Measurements from ENCODE around the gene SNRK.

Gene SNRK, protein sequence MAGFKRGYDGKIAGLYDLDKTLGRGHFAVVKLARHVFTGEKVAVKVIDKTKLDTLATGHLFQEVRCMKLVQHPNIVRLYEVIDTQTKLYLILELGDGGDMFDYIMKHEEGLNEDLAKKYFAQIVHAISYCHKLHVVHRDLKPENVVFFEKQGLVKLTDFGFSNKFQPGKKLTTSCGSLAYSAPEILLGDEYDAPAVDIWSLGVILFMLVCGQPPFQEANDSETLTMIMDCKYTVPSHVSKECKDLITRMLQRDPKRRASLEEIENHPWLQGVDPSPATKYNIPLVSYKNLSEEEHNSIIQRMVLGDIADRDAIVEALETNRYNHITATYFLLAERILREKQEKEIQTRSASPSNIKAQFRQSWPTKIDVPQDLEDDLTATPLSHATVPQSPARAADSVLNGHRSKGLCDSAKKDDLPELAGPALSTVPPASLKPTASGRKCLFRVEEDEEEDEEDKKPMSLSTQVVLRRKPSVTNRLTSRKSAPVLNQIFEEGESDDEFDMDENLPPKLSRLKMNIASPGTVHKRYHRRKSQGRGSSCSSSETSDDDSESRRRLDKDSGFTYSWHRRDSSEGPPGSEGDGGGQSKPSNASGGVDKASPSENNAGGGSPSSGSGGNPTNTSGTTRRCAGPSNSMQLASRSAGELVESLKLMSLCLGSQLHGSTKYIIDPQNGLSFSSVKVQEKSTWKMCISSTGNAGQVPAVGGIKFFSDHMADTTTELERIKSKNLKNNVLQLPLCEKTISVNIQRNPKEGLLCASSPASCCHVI

DNA sequence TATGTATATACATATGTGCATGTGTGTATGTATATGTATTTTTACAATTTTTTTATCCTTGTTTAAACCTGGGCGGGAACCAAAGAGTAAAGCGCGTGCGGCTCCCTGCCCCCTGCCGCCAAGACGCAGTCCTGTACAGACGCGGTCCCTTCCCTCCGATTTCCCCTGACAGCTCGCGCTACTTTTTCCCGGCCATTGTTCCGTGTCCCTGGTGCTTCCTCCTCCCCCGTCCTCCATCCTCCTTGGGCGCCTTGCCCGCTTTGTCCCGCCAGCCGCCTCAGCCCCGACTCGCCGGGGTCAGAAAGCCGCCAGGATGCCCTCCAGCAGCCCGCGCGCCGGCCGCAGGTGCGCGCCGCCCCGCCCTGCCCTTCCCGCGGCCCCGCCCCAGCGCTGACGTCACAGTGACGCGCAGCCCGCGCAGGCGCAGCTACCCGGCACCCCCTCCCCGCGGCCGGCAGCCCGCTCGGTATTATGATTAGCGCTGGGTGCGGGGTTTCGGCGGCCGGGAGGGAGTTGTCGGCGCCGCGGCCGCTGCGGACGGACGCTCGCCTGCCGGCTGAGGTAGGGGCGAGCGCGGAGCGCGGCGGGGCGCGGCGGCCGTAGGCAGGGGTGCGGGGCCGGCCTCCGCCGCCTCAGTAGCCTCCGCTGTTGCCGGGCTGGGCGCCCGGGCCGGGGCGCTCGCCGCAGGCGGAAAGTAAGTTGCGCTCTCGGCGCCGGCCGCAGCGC is at the start of gene SNRK:
SNRK (plus strand) TSS at position 426 of the 726 bp plus-strand sequence. CDS start 16,664 bp downstream, outside the sequence.
- in situ Hi-C loops (cut with MboI; ENCODE audit: low sequenced_read_pairs): no loop called here

GRCh38 chr3:43238801-43239200 is 47.5 kb upstream of the SNRK start:
- in situ Hi-C loops (cut with MboI; ENCODE audit: low sequenced_read_pairs): no loop called here

DNA sequence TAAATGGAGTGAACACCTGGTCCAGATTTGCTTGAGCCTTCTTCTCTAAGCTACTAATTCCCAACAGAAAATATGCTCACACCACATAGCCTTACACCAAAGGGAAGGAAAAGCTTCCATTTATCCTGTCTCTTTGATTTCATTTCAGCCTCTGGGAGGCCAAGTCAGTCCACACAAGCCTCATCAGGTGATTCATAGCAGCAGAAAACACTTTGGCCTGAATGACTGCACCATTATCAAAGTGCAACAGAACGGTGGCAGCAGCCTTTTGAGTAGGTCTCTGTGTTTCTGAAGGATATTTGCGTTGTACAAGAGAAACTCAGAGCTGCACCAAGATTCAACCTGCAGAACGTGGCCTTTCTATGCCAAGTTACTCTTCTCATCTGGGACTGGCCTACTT is 46.6 kb upstream of the SNRK start:
- in situ Hi-C loops (cut with MboI; ENCODE audit: low sequenced_read_pairs): no loop called here

GRCh38 chr3:43243590-43244587 is 42.5 kb upstream of the SNRK start:
- in situ Hi-C loops (cut with MboI; ENCODE audit: low sequenced_read_pairs): no loop called here

DNA sequence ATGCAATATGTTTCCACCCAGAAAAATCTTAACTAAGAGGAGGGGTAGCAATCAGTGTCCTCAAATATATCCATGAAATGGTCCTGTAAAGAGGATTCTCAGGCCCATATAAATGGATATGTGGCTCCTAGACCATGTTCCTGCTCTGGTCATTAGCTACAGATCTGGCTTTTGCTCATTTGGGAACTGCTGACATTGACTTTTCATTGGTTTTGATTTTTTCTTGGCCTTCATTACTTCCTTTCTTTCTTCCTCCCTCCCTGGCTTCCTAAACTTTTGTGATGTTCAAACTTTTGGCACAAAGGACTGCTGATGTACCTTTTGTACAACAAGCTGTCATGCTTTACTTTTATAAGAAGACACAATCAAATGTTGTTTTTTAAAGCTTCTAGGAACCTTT is 41.6 kb upstream of the SNRK start:
- in situ Hi-C loops (cut with MboI; ENCODE audit: low sequenced_read_pairs): no loop called here

- in situ Hi-C loops (cut with MboI; ENCODE audit: low sequenced_read_pairs): no loop called here
Measured at GRCh38 chr3:43246976-43247375, 39.4 kb upstream of the SNRK start.

- in situ Hi-C loops (cut with MboI; ENCODE audit: low sequenced_read_pairs): no loop called here
Measured at GRCh38 chr3:43247561-43248184, 38.7 kb upstream of the SNRK start.

DNA sequence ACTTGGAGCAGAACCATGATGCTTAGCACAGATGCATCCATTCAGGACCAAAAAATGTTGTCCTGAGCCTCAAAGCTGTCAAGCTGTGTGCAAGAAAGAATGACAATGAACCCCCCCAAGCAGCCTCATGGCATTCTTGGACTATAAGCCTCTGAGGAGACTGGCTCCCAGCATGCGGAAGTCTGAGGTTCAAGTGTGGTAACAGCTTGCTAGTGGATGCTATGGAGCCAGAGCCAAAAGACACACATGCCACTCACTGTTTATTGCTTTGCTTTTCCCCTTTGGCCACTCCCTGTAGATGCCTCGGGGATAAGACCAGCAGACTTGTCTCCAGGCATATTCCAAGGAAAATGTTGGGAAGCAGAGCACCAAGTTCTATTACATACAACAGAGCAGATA is 38.2 kb upstream of the SNRK start:
- in situ Hi-C loops (cut with MboI; ENCODE audit: low sequenced_read_pairs): no loop called here

DNA sequence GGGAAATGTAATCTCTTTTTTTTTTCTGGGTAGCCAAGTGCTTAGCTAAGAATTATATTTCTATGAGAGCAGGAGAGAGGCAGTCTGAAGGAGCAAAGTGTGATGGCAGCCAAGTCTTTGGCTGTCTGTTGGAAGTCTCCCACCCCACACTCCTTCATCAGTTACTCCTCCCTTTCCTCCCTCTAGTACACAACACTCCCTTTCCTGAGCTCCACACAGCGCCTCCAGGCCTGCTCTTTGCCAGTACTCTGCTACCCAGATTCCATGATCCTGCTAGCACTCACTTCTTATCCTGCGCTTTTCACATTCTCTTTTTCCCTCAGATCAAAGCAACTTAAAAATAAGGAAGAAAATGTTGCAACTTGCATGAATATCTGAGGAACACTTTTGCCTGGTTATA is 37.4 kb upstream of the SNRK start:
- in situ Hi-C loops (cut with MboI; ENCODE audit: low sequenced_read_pairs): no loop called here

- in situ Hi-C loops (cut with MboI; ENCODE audit: low sequenced_read_pairs): no loop called here
Measured at GRCh38 chr3:43249405-43249804, 36.9 kb upstream of the SNRK start.

DNA sequence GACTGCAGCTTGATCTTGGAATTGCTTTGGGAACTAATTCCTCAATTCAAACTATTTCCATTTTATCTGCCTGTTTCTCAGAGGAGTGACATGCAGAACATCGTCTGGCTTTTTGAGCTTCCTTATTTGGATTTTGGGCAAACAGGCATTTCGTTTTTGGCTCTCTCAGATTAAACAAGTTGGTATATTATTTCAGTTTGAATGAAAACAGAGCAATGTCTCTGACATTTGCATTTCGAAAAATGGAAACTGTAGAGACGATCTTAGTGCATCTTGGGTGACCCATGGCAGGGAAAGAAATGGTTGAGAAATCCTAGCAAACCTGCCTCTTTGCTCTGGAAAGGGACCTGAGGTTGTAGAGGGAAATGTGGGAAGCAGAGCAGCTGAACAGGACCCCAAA is 33.0 kb upstream of the SNRK start:
- in situ Hi-C loops (cut with MboI; ENCODE audit: low sequenced_read_pairs): no loop called here

DNA sequence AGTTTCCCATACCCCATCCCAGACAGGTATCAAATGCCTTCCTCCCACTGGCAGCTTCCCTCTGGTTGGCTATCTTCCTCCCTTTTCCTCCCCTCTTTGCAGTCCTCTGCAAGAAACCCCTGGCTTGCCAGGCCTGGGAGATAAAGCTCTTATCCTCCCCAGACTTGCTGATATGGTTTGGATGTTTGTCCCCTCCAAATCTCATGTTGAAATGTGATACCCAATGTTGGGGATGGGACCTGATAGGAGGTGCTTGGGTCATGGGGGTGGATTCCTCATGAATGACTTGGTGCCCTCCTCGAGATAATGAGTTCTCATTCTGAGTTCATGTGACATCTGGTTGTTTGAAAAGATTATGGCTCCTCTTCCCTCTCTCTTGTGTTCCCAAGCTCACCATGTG is 32.2 kb upstream of the SNRK start:
- in situ Hi-C loops (cut with MboI; ENCODE audit: low sequenced_read_pairs): no loop called here

DNA sequence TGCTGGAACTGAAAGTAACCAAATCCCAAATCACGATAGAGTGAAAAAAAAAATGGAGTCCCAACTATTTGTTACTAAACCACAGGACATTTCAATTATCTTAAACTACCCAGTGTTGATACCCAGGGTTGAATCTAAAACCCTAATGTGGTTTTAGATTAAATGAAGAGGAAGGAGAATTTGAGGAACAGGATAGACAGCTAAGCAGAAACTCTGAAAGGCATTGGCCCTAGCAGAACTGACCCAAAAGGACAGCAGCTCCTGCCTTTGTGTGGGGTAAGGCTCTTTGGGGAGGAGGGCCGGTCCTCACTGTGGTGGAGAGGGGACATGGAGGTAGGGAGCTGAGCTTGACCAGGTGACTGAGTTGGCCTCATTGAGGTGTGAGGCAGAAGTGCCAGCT is 30.7 kb upstream of the SNRK start:
- in situ Hi-C loops (cut with MboI; ENCODE audit: low sequenced_read_pairs): no loop called here

DNA sequence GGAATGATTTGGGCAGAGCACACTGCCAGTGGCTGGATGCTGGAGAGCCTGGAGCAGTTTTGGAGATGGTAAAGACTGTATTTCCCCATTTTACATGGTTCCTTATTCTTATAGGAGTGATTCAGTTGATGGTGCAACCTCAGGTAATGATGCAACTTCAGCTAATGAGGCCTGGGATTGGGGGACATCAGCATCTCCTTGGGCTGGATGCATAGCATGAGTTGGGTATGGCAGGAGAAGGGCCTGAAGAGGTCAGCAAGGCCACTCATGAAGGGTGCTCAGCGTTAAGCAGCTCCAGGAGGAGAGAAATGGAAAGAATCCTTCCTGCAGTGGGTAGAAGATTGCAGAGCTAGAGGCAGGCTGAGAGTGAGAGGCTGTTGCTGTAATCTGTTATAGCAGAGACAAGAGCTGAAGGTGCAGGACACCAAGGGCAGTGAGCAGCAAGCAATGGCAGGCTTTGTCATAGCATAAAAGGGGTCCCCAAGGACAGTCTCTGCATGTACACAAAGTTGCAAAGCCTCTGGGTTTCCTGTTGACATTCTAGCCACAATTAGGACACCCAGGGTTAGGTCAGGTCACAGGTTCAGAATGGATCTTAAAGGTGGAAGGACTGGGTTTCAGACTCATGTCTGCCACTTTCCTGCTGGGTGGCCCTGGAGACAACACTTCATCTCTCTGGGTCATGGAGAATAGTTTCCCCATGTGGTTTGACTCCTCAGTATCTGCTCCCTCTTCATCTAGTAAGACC is 29.5 kb upstream of the SNRK start:
- in situ Hi-C loops (cut with MboI; ENCODE audit: low sequenced_read_pairs): no loop called here

DNA sequence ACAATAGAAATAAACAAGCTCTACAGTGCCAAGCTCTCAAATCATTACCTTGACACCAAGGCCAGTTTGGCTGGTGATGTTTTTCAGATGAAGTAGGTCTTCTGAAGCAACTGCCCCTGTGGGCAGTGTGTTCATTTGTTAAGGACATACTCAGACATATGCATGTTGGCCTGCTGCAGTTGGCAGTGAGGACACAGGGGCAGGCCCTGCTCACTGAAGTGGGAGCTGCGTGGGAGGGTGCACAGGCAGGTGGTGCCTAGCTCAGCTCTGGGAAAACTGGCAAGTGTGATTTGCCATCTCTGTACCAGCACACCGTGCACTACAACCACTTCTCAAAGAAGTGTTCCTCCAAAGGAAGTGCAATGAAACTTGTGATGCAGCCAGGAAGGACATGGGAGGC is 28.5 kb upstream of the SNRK start:
- in situ Hi-C loops (cut with MboI; ENCODE audit: low sequenced_read_pairs): no loop called here

DNA sequence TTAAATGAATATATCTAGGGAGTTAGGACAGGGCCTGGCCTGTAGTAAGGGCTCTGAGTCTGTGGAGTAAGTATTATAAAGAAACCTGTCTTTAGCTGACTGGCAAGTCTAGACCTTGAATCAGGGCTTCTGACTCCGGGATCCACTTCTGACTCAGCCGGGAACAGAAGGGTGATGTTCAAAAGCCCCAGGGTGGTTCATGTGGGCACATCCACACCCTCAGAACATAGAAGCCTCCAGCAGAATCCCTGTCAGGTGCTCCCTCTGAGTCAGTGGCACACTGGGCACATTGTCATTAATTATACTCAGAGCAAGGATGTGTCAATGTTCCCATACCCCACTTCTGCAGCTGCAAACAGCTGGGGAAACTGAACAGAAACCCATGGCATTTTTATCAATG is 26.7 kb upstream of the SNRK start:
- in situ Hi-C loops (cut with MboI; ENCODE audit: low sequenced_read_pairs): no loop called here

DNA sequence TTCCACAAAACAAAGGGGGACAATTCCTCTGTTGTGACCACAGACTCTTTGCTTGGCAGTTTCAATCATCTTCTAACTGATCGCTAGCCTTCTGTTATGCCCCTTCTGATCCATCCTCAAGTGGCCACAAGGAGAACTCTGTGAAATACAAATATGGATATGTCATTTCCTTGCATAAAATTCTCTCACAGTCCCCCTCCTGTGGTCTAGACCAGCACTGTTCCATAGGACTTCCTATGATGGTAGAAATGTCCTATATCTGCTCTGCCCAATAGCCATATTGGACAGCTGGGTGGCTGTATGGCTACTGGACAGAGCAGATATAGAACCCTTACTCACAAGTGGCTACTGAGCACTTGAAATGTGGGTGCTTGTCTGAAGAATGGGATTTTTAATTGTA is 25.9 kb upstream of the SNRK start:
- in situ Hi-C loops (cut with MboI; ENCODE audit: low sequenced_read_pairs): no loop called here

DNA sequence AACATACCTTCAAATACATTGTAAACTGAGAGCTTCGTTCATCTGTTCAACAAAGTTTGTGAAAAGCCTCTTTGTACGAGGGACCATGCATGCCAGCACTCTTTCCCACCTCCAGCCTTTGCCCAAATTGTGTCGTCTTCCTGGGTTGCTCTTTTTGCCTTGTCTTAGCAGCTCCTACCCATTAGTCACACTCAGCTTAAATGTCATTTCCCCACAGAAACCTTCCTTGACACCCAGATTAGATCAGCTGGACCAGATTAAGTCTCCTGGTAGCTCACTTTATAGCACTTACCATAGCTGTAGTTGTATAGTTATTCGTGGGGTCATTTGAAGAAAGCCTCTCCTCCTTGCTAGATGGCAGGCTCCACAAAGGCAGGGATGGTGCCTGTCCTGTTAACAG is 24.1 kb upstream of the SNRK start:
- in situ Hi-C loops (cut with MboI; ENCODE audit: low sequenced_read_pairs): no loop called here

- in situ Hi-C loops (cut with MboI; ENCODE audit: low sequenced_read_pairs): no loop called here
Measured at GRCh38 chr3:43266451-43266850, 19.9 kb upstream of the SNRK start.
